DMS79 treated with DMSO at 0.1 percent for 48 hours (cell line): ENCODE results near the gene NFYC.

Experiments used
- DNase-seq: peaks from one replicate; lab custom pipeline; 2025; lab: John Stamatoyannopoulos, UW

Gene NFYC

DNA sequence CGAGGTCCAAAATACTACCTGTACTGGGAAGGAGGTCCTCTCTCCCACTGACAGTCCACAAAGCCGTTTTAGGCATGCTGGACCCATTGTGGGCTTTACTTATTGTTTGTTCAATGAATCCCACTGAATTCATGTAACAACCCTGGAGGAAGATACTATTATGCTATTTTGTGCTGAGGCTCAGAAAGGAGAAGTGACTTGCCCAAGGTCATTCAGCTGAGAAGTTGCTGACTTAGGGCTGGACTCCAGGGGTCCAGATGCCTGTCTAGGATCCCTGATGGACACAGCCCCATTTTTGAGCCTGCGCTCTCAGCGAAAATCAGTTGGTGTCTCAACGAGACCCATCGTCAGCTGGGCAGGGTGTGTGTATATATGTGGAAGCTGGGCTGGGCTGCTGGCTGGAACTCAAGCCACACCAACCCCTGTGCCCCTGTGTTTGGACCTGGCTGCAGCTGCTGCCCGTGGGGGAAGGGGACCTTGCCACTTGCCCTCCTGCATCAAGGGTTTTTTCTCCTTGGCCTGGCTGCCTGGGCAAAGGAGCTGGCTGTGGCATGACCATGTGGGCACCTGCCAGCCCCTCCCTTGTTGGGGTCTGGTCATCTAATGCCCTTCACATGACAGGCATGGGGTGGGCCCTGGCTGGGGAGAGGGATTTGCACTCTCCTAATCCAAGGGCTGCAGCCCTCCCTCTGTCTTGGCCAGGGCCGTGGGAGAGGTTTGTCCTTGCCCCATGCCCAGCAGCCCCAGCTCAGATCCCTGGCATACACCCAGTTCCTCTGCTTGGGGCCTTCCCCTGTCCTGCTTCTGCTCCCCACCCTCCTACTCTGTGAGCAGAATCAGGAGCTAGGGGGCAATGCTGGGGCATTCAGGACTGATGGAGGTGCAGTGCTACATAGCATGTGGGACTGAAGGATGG, 107.1 kb downstream of the NFYC start:
- no peak for DNase-seq

DNA sequence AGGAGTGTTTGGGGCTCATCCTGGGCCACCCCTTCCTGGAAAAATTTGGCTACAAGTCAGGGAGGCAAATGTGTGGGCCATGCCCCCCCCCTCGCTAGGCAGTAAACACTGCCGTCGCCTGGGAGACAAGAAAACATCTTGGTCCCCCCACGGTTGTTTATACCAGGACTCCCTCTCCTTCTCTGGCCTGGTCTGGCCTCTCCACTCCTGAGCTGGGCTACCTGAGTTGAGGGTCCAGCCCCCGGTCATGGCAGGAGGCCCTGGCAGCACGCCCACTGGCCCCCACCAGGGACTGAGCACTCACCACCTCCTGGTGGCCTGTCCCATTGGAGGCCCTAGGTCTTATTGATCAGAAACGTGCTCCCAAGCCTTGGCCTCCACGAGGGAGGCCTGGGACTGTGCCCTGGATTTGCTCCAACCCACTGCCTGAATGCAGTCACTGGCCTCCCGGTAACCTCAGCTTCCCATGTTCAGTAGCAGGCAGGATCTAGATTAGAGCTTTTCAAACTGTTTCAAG, 107.9 kb downstream of the NFYC start:
- DNase-seq, result no peak

DNA sequence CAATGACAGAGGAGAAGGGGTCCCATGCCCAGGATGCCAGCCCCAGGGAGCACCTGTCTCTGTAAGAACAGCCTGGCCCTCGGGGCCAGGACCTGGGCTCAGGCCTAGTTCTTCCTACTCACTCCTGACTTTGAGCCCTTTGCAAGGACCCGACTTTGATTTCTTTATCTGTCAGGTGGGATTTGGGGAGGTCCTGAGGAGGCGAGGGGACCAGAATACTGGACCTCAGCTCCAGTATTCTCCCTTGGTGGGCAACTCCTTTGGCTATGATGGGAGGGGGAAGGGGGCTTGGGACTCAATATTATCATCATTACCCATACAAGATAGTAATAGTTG, 110.2 kb downstream of the NFYC start:
- no peak for DNase-seq

DNA sequence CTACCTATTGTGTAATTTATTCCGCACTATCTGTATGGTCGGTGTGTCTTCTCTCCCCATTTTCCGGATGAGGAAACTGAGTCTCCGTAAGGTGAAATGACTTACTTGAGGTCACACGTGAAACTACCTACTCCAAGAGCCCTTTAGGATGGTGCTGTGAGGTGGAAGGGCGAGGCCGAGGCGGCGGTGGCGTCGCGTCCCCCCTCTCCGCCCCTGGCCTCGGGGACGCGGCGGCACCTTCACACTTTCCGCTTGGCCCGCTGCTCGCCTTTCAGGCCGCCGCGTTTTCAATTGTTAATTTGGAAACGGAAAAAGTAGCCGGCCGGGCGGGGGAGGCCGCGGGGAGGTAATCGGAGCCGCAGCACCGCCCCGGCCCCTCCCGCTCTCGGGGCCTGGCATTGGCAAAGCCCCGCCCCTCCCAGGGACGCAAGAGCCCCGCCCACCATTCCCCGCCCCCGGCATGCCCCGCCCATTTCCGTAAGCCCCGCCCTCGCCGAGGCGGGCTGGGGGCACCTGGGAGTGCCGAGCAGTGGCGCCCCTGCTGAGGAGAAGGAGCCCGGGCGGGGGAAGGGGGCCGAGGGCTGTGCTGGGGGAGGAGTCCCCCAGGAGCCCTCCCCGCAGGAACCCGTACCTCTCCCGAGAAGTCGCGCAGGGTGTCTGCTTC, 110.7 kb downstream of the NFYC start:
- DNase-seq, result no peak

DNA sequence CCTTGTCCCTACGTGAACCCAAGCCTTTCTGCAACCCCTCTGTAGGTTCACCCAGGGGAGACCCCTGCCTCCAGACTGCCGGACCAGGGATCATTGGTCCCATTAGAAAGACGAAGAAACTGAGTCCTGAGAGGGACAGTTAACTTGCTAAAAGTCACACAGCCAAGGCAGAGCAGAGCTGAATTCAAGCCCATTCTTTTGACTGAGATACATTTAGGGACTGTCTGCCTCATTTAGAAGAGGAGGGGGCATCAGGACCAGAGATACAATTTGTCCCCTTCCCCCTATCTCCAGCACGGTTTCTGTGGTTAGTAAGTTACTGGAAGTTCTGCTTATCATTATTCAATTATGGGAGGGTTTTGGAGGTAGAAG, 111.2 kb downstream of the NFYC start:
- no peak for DNase-seq

DNA sequence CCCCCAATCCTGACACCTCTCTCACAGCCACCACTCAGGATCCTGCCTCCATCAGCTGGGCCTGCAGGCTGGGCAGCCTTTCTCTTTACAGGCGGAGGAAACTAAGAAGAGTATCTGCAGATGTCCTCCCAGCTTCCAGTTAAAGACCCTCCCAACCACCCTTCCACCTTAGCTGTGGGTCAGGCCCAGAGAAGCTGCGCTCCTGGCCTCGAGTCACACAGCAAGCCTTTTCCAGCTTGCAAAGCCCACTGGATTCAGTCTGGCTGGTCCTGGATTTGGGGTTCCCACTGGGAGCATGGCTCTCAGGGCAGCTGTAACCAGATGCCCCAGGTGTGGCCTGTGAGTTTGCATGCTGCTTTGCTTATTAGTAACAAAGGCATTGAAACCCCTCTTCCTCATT, 111.9 kb downstream of the NFYC start:
- no peak for DNase-seq

DNA sequence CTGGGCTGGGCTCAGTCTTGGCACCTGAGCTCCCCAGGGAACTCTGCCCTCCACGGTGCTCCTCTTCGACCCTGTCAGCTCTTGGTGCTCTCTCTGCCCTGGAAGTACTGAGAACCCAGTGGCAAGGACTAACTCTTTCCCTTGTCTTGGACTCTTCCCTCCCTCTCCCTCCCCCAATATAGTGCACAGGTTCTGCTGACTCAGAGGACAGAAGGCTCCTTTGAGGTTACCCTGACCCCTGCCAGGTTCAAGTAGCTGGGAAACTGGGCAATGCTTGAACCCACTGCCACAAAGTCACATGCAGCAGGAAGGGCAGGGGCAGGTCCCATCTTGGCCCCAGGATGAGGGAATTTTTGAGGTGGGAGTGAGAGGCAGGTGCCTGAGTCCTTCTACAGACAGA, 112.4 kb downstream of the NFYC start:
- DNase-seq, result no peak

DNA sequence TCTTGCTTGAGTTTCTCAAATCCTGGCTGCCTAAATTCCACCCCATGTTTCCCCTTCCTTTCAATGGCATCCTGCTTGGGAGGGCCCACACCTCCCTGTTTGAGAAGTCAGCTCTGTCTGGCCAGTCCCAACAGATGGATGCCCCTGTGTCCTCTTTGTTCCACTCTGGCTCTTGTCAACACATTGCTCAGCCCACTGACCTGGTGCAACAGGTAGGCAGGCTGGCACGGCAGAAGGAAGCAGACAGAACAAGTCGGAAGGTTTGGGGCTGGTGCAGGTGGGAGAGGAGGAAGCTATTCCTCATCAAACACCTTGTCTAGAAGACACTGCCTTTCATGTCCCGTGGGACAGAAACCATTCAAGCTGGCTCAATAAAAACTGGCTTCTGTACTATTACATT, 114.7 kb downstream of the NFYC start:
- DNase-seq, result no peak

DNA sequence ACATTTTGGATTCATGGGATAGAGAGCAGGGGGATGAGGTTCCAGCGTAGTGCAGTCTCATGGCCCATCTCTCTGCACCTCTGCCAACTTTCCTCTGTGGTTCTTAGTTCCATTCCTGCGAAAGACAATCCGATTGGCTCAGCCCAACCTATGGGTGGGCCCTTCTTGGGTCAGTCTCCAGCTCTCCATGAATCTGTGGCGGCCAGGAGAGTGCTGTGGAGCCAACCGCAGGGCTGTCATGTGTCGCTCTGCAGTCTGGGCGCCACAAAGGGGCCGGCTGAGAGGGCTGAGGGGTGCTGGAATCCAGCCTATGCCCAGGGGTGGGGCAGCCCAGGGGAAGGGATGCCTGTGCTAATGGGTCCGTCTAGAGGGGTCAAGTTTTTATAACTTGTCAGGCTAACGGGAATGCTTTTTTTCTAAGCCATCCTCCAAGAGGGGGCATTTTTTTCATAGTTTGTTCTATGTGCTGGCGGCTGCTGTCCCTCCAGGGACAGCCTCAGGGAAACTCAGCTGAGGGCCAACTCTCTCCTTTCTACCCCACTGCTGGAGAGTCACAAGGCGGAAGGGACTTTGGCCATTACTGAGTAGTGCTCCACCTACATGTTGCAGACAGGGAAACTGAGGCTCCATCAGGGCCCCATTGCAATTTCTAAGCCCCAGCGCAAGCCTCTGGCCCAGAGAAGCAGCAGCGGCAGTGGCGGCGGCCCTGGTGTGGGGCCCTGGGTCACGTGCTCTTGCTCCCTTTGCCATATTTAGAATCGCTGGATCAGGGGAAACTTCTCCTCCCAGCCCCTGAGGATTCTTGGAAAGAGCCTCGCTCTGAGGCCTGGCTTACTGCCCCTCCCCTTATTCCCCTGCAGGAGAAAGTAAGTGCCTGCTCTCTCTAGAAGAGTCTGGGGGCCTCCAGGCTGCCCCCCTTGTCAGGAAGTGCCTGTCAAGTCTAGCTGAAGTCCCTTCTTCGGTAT, 115.5 kb downstream of the NFYC start:
- no peak for DNase-seq

DNA sequence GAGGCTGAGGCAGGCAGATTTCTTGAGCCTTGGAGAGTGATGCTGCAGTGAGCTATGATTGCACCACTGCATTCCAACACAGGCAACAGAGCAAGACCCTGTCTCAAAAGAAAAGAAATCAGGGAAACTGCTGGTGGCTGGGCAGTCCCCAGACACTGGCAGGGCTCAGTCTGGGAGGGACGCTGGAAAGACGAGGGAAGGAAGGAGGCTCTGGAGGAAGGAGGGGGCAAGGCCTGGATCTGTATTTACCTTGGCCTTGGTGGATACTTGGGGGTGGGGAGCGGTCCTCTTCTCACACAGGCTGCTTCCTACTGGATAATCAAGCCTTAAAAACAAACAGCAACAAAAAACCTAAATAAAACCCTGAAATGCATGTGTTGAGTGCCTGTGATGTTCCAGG, 116.5 kb downstream of the NFYC start:
- no peak for DNase-seq

DNA sequence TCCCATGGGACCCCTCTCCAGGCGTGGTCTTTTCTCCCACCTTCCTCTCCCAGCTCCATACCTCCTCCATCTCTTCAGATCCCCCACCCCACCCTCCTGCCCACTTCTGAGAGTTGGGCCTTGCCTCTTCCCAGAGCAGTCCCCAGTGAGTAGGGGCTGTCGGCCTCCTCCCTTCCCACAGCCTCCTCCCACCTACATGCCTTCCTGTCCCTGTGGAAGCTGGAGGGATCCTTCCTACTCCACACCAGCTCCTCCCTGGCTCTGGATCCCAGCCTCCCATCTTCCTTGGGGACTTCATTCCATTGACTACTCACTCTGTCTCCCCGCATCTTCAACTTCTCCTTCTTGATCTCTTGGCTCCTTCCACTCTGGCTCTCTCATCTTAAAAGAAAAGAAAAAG, 116.9 kb downstream of the NFYC start:
- no peak for DNase-seq

DNA sequence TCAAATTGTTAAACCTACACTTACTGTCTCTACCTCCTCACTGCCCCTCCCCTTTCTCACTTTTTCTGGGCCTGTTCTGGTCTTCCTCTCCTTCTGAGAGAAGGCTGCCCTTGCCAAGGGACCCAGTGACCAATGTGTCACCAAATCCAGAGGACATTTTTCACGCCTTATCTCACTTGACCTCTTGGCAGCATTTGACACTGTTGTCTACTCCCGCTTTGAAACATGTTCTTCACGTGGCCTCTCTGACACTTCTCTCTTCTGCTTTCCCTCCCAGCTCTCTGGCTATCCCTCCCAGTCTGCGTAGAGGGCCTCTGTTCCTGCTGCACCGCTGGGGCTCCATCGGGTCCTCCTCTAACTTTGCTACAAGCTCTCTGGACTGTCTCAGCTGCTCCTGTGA, 117.4 kb downstream of the NFYC start:
- DNase-seq, result no peak

DNA sequence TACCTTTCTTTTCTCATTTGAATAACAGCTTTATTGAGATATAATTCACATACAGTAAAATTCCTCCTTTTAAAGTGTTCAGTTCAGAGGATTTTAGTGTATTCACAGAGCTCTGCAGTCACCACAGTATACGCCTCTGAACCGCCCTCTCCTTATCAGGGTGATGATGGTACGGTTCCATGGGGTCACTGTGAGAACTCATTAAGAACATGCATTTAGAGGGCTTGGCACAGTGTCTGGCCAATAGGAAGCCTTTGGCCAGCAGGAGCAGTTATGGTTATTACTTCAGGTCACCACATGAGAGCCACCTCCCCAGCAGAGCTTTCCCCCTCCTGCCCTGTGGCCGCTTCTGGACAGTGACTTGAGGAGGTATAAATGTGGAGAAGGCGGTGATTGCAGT, 119.4 kb downstream of the NFYC start:
- DNase-seq, result no peak

DNA sequence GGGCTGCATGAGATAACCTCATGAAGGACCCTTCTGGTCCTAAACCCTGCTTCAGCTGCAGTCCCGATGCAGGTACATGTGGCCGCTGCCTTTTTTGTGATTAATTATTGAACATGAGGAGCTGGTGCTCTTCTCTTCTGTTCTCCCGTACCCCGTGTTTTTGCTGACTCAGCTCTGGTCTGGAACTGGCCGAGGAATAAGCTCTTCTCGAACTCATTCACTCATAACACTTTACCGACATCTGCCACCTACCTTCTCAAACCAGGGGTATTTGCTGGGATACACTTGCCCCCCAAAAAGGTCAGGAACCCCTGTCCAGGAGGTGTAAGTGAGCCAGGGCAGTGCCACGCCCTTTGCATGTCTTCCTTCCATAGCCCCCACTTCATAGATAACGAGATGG, 123.9 kb downstream of the NFYC start:
- no peak for DNase-seq

DNA sequence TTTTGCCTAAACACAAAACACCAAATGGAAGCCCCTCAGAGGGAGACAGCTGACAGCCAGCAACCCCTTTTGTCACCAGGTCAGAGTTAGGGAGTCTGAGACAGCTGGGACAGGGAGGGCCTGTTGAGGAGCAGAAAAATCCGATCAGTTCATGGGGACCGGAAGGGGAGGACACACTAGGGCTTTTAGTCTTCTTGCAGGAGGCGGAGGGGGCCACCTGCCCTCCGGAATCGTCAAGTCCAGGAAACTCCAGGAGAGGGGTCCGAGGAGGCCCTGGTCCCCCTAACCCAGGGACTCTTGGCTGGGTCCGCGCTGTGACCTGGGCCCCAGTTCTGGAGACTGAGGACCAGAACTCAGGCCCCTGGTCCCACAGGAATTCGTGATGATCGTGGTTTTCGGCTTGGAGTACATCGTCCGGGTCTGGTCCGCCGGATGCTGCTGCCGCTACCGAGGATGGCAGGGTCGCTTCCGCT, 126.3 kb downstream of the NFYC start:
- no peak for DNase-seq

DNA sequence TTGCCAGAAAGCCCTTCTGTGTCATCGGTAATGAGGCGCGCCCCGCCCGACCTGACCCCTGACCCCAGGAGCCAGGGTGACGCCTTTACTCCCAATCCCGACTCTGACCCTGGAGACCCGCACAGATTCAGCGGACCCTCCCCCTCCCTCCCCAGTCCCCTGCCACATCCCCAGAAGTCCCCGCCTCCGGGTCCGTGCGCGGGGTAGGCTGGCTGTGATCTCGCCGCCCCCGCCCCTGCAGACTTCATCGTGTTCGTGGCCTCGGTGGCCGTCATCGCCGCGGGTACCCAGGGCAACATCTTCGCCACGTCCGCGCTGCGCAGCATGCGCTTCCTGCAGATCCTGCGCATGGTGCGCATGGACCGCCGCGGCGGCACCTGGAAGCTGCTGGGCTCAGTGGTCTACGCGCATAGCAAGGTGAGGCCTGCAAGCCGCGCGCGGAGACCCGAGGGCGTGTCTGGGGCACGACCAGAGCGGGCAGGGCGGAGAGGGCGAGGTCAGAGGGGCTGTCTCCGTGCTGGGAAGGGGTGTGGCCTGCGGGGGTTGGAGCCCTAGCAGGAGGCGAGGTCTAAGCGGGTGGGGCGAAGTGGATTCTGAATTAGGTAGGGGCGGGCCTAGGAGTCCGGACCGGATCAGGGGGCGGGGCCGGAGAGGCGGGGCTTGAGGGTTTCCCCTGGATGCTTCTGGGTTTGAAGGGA, 126.9 kb downstream of the NFYC start:
- no peak for DNase-seq

DNA sequence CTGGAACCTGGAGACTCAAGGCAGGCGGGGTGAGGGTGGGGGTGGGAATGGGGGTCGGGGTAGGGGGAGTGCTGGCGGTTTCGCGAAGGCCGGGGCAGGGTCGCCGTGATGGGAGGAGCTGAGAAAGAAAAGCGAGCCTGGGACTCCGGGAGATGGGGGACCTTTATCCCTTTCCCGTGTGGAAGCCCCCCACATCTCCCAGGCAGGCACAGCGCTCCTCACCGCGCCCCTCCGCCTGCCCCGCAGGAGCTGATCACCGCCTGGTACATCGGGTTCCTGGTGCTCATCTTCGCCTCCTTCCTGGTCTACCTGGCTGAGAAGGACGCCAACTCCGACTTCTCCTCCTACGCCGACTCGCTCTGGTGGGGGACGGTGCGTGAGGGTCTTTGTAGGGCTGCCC, 127.6 kb downstream of the NFYC start:
- DNase-seq, result no peak

DNA sequence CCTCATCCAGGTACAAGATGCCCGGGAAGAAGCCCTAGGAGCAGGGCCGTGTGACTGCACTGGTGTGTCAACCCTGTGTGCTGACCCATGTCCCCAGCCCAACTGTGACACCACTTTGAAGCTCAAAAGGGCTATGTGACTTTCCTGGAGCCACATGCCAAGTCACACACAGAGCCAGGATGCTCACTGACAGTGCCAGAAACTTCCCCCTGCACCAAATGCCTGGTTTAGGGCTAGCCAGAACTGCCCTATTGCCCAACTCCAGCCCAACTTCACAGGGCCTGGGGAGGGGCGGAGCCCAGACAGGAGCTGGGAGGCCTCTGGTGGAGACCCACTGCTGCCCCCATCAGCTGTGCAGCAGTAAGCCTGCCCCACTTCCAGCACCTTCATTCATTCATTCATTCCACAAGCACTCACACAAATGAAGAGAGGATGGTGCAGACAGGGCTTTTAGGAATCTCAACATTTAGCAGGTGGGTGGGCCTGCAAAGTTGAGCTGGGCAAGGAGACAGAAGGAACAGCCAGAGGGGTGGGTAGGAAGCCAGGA, 128.8 kb downstream of the NFYC start:
- no peak for DNase-seq
